GM12874 (cell line): ENCODE results near the gene PARVA.

ENCODE experiments used
- CTCF ChIP-seq: IDR thresholded peaks from 2 replicates; pipeline ENCODE4 v1.5.1; 2011; ENCODE audit warnings: low read depth, mild to moderate bottlenecking, control low read depth, low read length, moderate library complexity; ENCODE audit not compliant: insufficient read depth

PARVA gene

GRCh38 chr11:12440565-12440964, 63.2 kb downstream of the PARVA start:
- TF ChIP-seq CTCF = no peak

GRCh38 chr11:12441231-12441861, 64.0 kb downstream of the PARVA start:
- no peak for TF ChIP-seq CTCF

GRCh38 chr11:12444601-12445000, 67.2 kb downstream of the PARVA start:
- no peak for TF ChIP-seq CTCF

- TF ChIP-seq CTCF = no peak
Observed at GRCh38 chr11:12445001-12445400, 67.6 kb downstream of the PARVA start.

GRCh38 chr11:12446863-12447262, 69.5 kb downstream of the PARVA start:
- no peak for TF ChIP-seq CTCF

GRCh38 chr11:12448131-12448939, 71.0 kb downstream of the PARVA start:
- TF ChIP-seq CTCF = no peak

- TF ChIP-seq CTCF = no peak
Observed at GRCh38 chr11:12449961-12450715, 72.8 kb downstream of the PARVA start.
